ENCODE measurements around the gene SMYD3. TPM values are rescaled to one million over a fixed set of nuclear protein-coding genes. Genes with fewer than 3 reads are reported as not detected.
"Not testable (repeated sequence)": the region's sequence is repeated elsewhere in the genome, so short reads cannot be mapped to it uniquely, and the experiment has no call there.

The SMYD3 gene
- polyA plus RNA-seq, 12 donors: 7.7 to 11.6 (median 9.9) TPM; not detected in 2

- no peak for DNase-seq
Observed at GRCh38 chr1:245774196-245774595, 732.9 kb downstream of the SMYD3 start.

GRCh38 chr1:245773344-245773743, 733.7 kb downstream of the SMYD3 start:
- no peak for DNase-seq

GRCh38 chr1:245772739-245773138, 734.3 kb downstream of the SMYD3 start:
- DNase-seq: no peak

- no peak for DNase-seq
Observed at GRCh38 chr1:245772325-245772724, 734.8 kb downstream of the SMYD3 start.

GRCh38 chr1:245771511-245772281, 735.4 kb downstream of the SMYD3 start:
- no peak for DNase-seq

- DNase-seq: no peak
Observed at GRCh38 chr1:245770156-245770555, 736.9 kb downstream of the SMYD3 start.

GRCh38 chr1:245768596-245768995, 738.5 kb downstream of the SMYD3 start:
- DNase-seq: no peak

GRCh38 chr1:245765230-245766000, 741.7 kb downstream of the SMYD3 start:
- DNase-seq: no peak

- DNase-seq: no peak
Observed at GRCh38 chr1:245763873-245764331, 743.2 kb downstream of the SMYD3 start.

- DNase-seq: no peak
Observed at GRCh38 chr1:245762396-245762910, 744.6 kb downstream of the SMYD3 start.

- no peak for DNase-seq
Observed at GRCh38 chr1:245760301-245760700, 746.8 kb downstream of the SMYD3 start.

GRCh38 chr1:245754463-245754961, 752.6 kb downstream of the SMYD3 start:
- no peak for DNase-seq

- no peak for DNase-seq
Observed at GRCh38 chr1:245753807-245754206, 753.3 kb downstream of the SMYD3 start.

GRCh38 chr1:245752561-245752960, 754.5 kb downstream of the SMYD3 start:
- no peak for DNase-seq

GRCh38 chr1:245751726-245752470, 755.2 kb downstream of the SMYD3 start:
- DNase-seq: no peak

GRCh38 chr1:245751116-245751515, 756.0 kb downstream of the SMYD3 start:
- no peak for DNase-seq

- DNase-seq: no peak
Observed at GRCh38 chr1:245750261-245750660, 756.8 kb downstream of the SMYD3 start.

GRCh38 chr1:245749053-245749452, 758.0 kb downstream of the SMYD3 start:
- no peak for DNase-seq

- DNase-seq: no peak
Observed at GRCh38 chr1:245748646-245749045, 758.4 kb downstream of the SMYD3 start.

GRCh38 chr1:245748240-245748639, 758.8 kb downstream of the SMYD3 start:
- no peak for DNase-seq

- DNase-seq: no peak
Observed at GRCh38 chr1:245742896-245743295, 764.2 kb downstream of the SMYD3 start.

GRCh38 chr1:245740336-245740735, 766.7 kb downstream of the SMYD3 start:
- not testable (repeated sequence) for DNase-seq
